Thyroid gland (tissue), 4 donors: Measurements from ENCODE around the gene CALR3. TPM values are rescaled to one million over a fixed set of nuclear protein-coding genes. Genes with fewer than 3 reads are reported as not detected.

Experiments
- DNase-seq, 2 donors: peaks; one replicate each; pipeline ENCODE4 v3.0.0-alpha.2; 2019
- H3K27ac ChIP-seq, 3 donors: fragments of 200-600 bp; sonication (generic); 1 replicate in 2 of 3; 2 replicates in 1 of 3; pipeline ENCODE4 v1.5.1; 2016 to 2019; ENCODE audit warnings: mild to moderate bottlenecking in 1 of 3, moderate library complexity in 1 of 3
- H3K27me3 ChIP-seq: fragments of 200-600 bp; sonication (generic); one replicate; pipeline ENCODE4 v1.5.1; 2019
- H3K36me3 ChIP-seq, 2 donors: fragments of 200-600 bp; sonication (generic); one replicate each; pipeline ENCODE4 v1.5.1; 2016 to 2019
- H3K4me1 ChIP-seq, 2 donors: fragments of 200-600 bp; sonication (generic); one replicate each; pipeline ENCODE4 v1.5.1; 2017 to 2019
- H3K4me3 ChIP-seq, 3 donors: fragments of 200-600 bp; sonication (generic); replicated peaks in 1 of 3; 1 replicate in 2 of 3; 2 replicates in 1 of 3; pipeline ENCODE4 v1.5.1; 2016; ENCODE audit warnings: mild to moderate bottlenecking in 1 of 3
- H3K9me3 ChIP-seq: fragments of 200-600 bp; sonication (generic); one replicate; pipeline ENCODE4 v1.5.1; 2017
- POLR2A ChIP-seq, 2 donors: fragments of 450-650 bp; IDR thresholded peaks; one replicate each; pipeline ENCODE4 v1.6.1; 2017; ENCODE audit warnings: antibody characterized with exemption in 2 of 2, mild to moderate bottlenecking in 2 of 2, moderate library complexity in 1 of 2
- WGBS, 2 donors: methylation state at CpG; one replicate each; pipeline ENCODE4 v1.1.5; 2017; 5-methylcytosine and 5-hydroxymethylcytosine counted together
- intact Hi-C: fragments of 100-400 bp; cut with DNase I; formaldehyde crosslinking; loops from one replicate; pipeline ENCODE4 v1.15.1; 2023
- total RNA-seq, 4 donors: library from RNA; depleted of rRNA; stranded (reverse); fragments of >200 nt; gene quantifications; one replicate each; pipeline ENCODE4 v1.2.3, GENCODE V29; 2016
- TF ChIP-seq, protein P1 (sequence below), 6 experiments: fragments of 200-600 bp in 3 of 6; fragments of 450-650 bp in 3 of 6; sonication (generic) in 3 of 6; IDR thresholded peaks; one replicate each; pipeline ENCODE4 v1.5.1; 2016 to 2019; ENCODE audit warnings: antibody characterized with exemption in 6 of 6, mild to moderate bottlenecking in 2 of 6, inconsistent platforms in 1 of 6, moderate library complexity in 1 of 6

Gene CALR3
- total RNA-seq, 4 donors from 2014 or later, result 0.58 TPM; not detected in 3

DNA sequence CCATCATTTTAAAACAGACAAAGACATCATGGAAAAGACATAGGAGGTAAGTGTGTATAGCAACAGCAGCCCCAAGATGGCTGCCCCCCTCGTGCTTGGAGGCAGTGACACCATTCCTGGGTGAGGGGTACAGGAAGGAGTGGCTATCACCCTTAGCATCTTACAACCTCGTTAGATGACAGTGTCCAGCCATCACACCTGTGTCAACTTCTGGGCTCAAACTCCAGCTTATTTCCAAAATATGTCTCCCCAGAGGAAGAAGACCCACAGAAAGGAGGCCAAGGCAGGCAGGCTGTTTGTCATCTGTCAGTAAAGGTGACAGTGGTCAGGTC is 51.7 kb downstream of the CALR3 start:
- no peak for DNase-seq
- no peak for TF ChIP-seq POLR2A (IDR thresholded peaks at IDR 0.05)
- TF ChIP-seq, protein P1, sequence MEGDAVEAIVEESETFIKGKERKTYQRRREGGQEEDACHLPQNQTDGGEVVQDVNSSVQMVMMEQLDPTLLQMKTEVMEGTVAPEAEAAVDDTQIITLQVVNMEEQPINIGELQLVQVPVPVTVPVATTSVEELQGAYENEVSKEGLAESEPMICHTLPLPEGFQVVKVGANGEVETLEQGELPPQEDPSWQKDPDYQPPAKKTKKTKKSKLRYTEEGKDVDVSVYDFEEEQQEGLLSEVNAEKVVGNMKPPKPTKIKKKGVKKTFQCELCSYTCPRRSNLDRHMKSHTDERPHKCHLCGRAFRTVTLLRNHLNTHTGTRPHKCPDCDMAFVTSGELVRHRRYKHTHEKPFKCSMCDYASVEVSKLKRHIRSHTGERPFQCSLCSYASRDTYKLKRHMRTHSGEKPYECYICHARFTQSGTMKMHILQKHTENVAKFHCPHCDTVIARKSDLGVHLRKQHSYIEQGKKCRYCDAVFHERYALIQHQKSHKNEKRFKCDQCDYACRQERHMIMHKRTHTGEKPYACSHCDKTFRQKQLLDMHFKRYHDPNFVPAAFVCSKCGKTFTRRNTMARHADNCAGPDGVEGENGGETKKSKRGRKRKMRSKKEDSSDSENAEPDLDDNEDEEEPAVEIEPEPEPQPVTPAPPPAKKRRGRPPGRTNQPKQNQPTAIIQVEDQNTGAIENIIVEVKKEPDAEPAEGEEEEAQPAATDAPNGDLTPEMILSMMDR (IDR thresholded peaks at IDR 0.05), result no peak
- intact Hi-C loops, result no loop called here
- peaks cover 0 to 4% of the 10 kb centered on the region in 2 donors for H3K36me3 ChIP-seq
- H3K27me3 ChIP-seq, result no peaks in the 10 kb centered on the region
- WGBS, 2 donors, result 62 to 67% methylated on average over 2 of the region's 2 CpGs
- no peak overlapping the region for H3K4me3 ChIP-seq
- H3K27ac ChIP-seq, result no peak overlapping the region
- peaks cover 27 to 43% of the 10 kb centered on the region in 2 donors for H3K4me1 ChIP-seq
- no peaks in the 10 kb centered on the region for H3K9me3 ChIP-seq

DNA sequence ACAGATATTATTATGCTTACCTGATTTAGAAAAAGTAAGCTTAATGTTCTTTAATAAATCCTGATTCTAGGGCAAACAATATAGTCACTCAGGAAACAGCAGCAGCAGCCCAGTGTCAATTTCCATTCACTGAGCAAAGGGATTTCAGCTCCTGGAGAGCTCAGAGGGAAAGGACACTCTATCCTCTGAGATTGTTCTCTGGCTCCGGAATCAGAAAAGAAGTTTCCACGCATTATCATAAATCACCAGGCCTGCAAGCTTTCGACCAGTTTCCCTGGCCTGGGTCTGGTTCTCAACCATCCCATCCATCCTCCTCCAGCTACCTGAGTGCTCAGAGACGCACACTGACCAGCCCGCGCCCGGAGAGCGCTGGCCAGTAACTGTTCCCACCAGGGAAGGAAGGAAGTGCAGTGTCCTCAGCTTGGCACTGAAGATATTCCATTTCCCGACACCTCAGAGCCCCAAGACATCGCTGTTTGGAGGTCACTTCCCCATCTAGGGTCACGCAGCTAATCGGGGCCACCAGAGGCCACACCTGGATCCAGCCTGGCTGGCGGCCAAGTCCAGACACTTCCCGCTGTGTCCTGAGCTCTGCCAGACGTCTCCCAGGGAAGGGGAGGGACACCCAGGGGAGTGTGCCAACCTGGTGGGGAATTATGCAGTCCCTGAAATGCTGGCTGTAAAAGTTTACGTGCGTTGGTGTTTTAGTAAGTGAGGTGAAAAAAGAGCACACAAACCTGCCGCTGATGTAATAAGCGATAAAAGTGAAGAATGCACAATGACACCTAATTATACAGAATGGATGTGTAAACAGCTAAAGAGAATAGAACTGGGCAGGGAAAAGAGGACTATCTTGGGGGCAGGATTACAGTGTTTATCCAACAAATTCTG is 53.3 kb downstream of the CALR3 start:
- Histone ChIP-seq H3K9me3 (no peaks in the 10 kb centered on the region), H3K36me3 (peaks cover 0 to 4% of the 10 kb centered on the region in 2 donors), H3K4me3 (no peak overlapping the region), H3K4me1 (peaks cover 27 to 40% of the 10 kb centered on the region in 2 donors), H3K27me3 (no peaks in the 10 kb centered on the region), H3K27ac (peak overlapping the region in 1 of 3 donors; percentile 11)
- TF ChIP-seq, protein P1 (IDR thresholded peaks at IDR 0.05), result no peak
- no peak for TF ChIP-seq POLR2A (IDR thresholded peaks at IDR 0.05)
- intact Hi-C loops, result no loop called here
- WGBS, 2 donors, result 69 to 72% methylated on average over 19 of the region's 19 CpGs
- peak; percentile 20 to 21 for DNase-seq

DNA sequence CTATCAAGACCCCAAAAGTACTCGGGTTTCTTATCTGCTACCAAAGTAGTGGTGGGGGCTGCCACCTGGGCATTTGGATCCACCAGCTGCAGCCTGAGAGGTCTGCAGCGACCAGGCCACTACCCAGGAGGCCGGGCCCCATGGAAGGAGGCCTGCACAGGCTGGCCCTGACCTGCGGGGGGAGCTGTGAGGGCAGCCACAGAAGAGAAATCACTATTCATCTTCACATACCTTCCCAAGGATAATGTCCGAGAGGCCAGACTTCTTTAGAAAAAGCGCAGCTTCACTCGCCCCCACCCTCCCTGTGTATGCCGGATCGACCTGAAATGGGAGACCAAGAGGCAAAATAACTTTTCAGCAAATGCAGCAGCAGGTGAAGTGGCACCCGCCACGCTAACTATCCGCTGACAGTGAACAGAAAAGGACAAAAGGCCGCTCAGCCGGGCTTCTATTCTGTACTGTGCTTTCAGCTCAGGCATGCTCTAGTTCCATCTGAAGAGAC is 54.3 kb downstream of the CALR3 start:
- H3K4me3 ChIP-seq, result no peak overlapping the region
- H3K4me1 ChIP-seq, result peaks cover 22 to 33% of the 10 kb centered on the region in 2 donors
- intact Hi-C loops, result no loop called here
- 87 to 89% methylated on average over 13 to 14 of the region's 14 CpGs for WGBS, 2 donors
- DNase-seq, result peak; percentile 37 to 41
- H3K9me3 ChIP-seq, result no peaks in the 10 kb centered on the region
- H3K36me3 ChIP-seq, result peaks cover 0 to 4% of the 10 kb centered on the region in 2 donors
- H3K27me3 ChIP-seq, result no peaks in the 10 kb centered on the region
- peak overlapping the region in 1 of 3 donors; percentile 11 for H3K27ac ChIP-seq
- TF ChIP-seq, protein P1 (IDR thresholded peaks at IDR 0.05), result peak in 3 of 6 experiments; percentile 10 to 30 (median 12)
- TF ChIP-seq POLR2A (IDR thresholded peaks at IDR 0.05), result no peak

DNA sequence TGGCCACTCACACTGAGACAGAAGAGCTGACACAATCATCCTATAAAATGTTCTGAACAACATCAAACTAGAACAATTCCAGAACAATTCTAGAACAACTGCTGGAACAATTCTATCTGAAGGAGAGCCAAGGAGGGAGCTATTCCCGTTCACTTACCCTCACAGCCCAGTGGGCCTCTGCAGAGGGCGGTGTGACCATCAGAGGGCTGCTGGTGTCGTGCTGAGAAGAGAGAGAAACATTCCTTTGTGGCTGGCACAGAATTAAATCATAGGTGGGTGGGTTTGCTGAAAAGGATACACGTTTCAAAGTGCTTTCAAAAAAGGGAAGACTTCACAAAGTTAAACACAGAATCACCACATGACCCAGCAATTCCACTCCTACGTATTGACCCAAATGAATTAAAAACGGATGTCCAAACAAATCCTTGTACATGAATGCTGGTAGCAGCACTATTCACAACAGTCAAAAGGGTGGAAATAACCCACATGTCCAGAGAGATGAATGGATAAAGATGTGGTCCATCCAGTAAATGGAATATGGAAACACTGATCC is 59.1 kb downstream of the CALR3 start:
- Histone ChIP-seq H3K27me3 (no peaks in the 10 kb centered on the region), H3K36me3 (peaks cover 0 to 7% of the 10 kb centered on the region in 2 donors), H3K4me1 (peaks cover 22 to 29% of the 10 kb centered on the region in 2 donors), H3K27ac (peak overlapping the region; percentile 48 to 78 (median 68)), H3K4me3 (no peak overlapping the region), H3K9me3 (no peaks in the 10 kb centered on the region)
- DNase-seq, result no peak
- TF ChIP-seq, protein P1 (IDR thresholded peaks at IDR 0.05), result no peak
- no peak for TF ChIP-seq POLR2A (IDR thresholded peaks at IDR 0.05)
- intact Hi-C loops, result no loop called here
- WGBS, 2 donors, result 81 to 82% methylated on average over 6 of the region's 6 CpGs
